ENCODE data around the gene MDK. TPM values are rescaled to one million over a fixed set of nuclear protein-coding genes. Genes with fewer than 3 reads are reported as not detected.

The MDK gene
- total and polyA plus RNA-seq, 2 of the 13 experiments (the other 11 are each of a cell fraction or from before 2014, with no cell fraction given), result 312 to 407 TPM

DNA sequence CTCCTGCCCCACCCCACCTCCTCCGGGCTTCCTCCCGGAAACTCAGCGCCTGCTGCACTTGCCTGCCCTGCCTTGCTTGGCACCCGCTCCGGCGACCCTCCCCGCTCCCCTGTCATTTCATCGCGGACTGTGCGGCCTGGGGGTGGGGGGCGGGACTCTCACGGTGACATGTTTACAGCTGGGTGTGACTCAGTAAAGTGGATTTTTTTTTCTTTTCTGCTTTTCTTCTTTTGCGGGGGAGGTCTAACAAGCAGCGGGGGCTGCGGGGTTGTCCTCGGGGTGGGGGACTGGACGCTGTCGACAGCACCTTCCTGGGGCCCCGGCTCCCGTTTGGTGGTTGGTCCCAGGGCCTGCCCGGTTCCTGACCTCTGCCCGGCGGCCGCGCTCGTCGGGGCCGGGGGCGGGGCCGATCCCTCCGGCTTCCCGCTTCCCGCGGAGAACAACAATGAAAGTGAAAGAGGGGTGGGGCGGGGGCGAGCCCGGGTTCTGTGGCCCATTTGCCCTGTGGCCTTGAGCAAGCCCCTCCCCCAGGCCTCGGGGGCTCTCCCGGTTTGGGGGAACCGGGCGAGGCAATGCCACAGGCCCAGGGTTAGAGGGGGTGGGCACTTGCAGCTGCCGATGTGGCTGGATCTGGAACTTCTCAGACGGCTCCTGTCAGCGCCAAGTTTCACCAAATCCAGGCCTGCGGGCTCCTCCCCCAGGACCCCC is 975 bp upstream of the MDK start (continued):
- TF ChIP-seq ATF7-NPFF (CRISPR knock-in tag; IDR thresholded peaks at IDR 0.05; ENCODE audit: low read depth) (peak; percentile 74), KMT2A (CRISPR knock-in tag; IDR thresholded peaks at IDR 0.05) (0 out of 2 replicates have a peak, but pooled peaks have one; percentile 46), TEAD3 (CRISPR knock-in tag; optimal IDR thresholded peaks at IDR 0.05; ENCODE audit: borderline replicate concordance) (no peak), ZNF782 (CRISPR knock-in tag; IDR thresholded peaks at IDR 0.05; ENCODE audit: borderline replicate concordance) (no peak), ZNF724P (CRISPR knock-in tag; IDR thresholded peaks at IDR 0.05; ENCODE audit: borderline replicate concordance) (no peak), TOPORS (CRISPR knock-in tag; IDR thresholded peaks at IDR 0.05) (peak; percentile 43; the same call in 1 of the 2 replicates), SYNCRIP (IDR thresholded peaks at IDR 0.05; ENCODE audit: insufficient read depth, low read depth, low read length) (no peak), ZSCAN29 (CRISPR knock-in tag; conservative IDR thresholded peaks at IDR 0.05) (no peak), ETV5 (CRISPR knock-in tag; IDR thresholded peaks at IDR 0.05; ENCODE audit: borderline replicate concordance) (no peak), HIVEP1 (CRISPR knock-in tag; IDR thresholded peaks at IDR 0.05) (peak; percentile 86), SP2 (CRISPR knock-in tag; IDR thresholded peaks at IDR 0.05) (no peak), JUN (CRISPR knock-in tag; IDR thresholded peaks at IDR 0.05) (no peak), RAD51 (IDR thresholded peaks at IDR 0.05; ENCODE audit: borderline replicate concordance) (no peak), TBX2 (CRISPR knock-in tag; IDR thresholded peaks at IDR 0.05; ENCODE audit: borderline replicate concordance) (peak; percentile 21; the same call in 1 of the 2 replicates), GTF2F1 (IDR thresholded peaks at IDR 0.05; ENCODE audit: low read length) (no peak), ISL2 (CRISPR knock-in tag; IDR thresholded peaks at IDR 0.05) (no peak; the same call in 1 of the 2 replicates), ZNF501 (CRISPR knock-in tag; IDR thresholded peaks at IDR 0.05) (peak; percentile 69; the same call in 1 of the 2 replicates), PHF21A (CRISPR knock-in tag; IDR thresholded peaks at IDR 0.05) (peak; percentile 58)
- TF ChIP-seq, protein P1, sequence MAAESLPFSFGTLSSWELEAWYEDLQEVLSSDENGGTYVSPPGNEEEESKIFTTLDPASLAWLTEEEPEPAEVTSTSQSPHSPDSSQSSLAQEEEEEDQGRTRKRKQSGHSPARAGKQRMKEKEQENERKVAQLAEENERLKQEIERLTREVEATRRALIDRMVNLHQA (CRISPR knock-in tag; IDR thresholded peaks at IDR 0.05), result no peak
- TF ChIP-seq, protein P2, sequence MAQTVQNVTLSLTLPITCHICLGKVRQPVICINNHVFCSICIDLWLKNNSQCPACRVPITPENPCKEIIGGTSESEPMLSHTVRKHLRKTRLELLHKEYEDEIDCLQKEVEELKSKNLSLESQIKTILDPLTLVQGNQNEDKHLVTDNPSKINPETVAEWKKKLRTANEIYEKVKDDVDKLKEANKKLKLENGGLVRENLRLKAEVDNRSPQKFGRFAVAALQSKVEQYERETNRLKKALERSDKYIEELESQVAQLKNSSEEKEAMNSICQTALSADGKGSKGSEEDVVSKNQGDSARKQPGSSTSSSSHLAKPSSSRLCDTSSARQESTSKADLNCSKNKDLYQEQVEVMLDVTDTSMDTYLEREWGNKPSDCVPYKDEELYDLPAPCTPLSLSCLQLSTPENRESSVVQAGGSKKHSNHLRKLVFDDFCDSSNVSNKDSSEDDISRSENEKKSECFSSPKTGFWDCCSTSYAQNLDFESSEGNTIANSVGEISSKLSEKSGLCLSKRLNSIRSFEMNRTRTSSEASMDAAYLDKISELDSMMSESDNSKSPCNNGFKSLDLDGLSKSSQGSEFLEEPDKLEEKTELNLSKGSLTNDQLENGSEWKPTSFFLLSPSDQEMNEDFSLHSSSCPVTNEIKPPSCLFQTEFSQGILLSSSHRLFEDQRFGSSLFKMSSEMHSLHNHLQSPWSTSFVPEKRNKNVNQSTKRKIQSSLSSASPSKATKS (CRISPR knock-in tag; IDR thresholded peaks at IDR 0.05), result no peak
- TF ChIP-seq, protein P3, sequence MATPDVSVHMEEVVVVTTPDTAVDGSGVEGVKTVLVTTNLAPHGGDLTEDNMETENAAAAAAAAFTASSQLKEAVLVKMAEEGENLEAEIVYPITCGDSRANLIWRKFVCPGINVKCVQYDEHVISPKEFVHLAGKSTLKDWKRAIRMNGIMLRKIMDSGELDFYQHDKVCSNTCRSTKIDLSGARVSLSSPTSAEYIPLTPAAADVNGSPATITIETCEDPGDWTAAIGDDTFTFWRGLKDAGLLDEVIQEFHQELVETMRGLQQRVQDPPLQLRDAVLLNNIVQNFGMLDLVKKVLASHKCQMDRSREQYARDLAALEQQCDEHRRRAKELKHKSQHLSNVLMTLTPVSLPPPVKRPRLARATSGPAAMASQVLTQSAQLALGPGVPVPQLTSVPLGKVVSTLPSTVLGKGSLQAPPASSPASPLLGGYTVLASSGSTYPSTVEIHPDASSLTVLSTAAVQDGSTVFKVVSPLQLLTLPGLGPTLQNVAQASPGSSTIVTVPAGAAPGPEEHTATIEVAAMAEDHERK (CRISPR knock-in tag; IDR thresholded peaks at IDR 0.05; ENCODE audit: low read depth), result no peak
- TF ChIP-seq, protein P4, sequence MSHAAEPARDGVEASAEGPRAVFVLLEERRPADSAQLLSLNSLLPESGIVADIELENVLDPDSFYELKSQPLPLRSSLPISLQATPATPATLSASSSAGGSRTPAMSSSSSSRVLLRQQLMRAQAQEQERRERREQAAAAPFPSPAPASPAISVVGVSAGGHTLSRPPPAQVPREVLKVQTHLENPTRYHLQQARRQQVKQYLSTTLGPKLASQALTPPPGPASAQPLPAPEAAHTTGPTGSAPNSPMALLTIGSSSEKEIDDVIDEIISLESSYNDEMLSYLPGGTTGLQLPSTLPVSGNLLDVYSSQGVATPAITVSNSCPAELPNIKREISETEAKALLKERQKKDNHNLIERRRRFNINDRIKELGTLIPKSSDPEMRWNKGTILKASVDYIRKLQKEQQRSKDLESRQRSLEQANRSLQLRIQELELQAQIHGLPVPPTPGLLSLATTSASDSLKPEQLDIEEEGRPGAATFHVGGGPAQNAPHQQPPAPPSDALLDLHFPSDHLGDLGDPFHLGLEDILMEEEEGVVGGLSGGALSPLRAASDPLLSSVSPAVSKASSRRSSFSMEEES (CRISPR knock-in tag; IDR thresholded peaks at IDR 0.05), result no peak
- TF ChIP-seq, protein P5, sequence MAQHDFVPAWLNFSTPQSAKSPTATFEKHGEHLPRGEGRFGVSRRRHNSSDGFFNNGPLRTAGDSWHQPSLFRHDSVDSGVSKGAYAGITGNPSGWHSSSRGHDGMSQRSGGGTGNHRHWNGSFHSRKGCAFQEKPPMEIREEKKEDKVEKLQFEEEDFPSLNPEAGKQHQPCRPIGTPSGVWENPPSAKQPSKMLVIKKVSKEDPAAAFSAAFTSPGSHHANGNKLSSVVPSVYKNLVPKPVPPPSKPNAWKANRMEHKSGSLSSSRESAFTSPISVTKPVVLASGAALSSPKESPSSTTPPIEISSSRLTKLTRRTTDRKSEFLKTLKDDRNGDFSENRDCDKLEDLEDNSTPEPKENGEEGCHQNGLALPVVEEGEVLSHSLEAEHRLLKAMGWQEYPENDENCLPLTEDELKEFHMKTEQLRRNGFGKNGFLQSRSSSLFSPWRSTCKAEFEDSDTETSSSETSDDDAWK (CRISPR knock-in tag; IDR thresholded peaks at IDR 0.05), result no peak

Data from HepG2 (cell line).